Activated CD8-positive, alpha-beta memory T cell treated with anti-CD3 and anti-CD28 coated beads, Interleukin-2, amount 50 U/mL, for 4 hours (primary cell): Measurements from ENCODE around the gene RLF.
A peak's percentile ranks its signal among the peaks of the same experiment; 100 is the strongest.

Experiments
- DNase-seq: peaks from one replicate; pipeline ENCODE4 v3.0.0-alpha.2; 2020

RLF gene

DNA sequence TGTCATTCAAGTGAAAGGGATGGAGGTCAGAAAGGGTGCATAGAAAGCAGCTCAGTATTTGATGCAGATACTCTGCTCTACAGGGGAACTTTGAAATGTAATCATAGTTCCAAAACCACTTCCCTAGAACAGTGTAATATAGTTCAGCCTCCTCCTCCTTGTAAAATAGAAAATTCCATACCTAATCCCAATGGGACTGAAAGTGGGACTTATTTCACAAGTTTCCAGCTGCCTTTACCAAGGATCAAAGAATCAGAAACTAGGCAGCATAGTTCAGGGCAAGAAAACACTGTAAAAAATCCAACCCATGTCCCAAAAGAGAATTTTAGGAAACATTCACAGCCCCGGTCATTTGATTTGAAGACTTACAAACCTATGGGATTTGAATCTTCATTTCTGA, 78.4 kb downstream of the RLF start:
- DNase-seq = no peak

DNA sequence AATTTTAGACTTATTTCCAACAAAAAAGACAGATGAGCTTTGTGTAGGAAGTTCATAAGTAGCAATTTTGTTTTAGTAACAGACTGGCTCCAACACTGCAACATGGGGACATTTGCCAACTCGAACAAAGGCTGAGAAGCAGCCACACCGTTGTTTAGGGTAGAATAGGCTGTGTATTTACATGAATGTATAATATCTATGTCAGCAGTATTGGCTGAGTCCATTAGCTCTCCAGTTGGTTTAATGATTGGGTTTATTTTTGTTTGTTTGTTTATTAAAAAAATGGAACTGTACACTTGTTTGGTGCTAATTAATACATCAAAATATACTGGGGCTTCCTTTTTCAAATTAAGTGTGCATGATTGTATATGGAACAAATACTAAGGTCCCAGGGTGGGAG, 79.2 kb downstream of the RLF start:
- no peak for DNase-seq

DNA sequence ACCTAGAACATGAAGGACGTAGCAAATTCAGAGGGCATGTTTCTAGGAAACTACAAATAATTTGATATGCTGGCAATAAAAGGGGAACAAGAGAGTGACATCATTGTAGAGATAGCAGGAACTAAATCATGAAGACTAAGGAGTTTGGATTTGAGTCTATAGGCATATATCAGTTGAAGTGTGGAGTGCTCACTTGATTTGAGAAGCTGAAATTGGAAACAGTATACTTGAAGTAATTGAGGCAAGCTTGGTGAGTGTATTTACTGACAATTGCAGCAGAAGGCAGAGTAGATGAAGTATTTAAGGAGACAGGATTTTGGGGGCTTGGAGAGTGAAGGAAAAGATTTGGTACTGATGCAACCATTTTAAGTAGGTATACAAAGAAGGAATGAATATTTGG, 80.2 kb downstream of the RLF start:
- no peak for DNase-seq

DNA sequence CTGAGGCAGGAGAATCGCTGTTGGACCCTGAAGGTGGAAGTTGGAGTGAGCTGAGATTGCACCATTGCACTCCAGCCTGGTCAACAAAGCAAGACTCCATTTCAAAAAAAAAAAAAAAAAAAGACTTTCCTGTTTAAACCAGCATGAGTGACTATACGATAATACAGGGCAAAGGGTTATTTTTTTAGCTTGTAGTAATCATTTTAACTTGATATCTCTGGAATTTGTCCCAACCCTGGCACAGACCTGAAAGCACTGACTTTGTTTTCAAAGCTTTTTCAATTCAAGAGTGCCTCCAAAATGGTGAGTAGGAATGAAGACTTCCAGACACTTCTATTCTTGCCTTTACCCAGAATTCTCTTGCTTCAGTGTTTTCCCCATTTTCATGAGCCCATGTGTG, 82.2 kb downstream of the RLF start:
- no peak for DNase-seq

DNA sequence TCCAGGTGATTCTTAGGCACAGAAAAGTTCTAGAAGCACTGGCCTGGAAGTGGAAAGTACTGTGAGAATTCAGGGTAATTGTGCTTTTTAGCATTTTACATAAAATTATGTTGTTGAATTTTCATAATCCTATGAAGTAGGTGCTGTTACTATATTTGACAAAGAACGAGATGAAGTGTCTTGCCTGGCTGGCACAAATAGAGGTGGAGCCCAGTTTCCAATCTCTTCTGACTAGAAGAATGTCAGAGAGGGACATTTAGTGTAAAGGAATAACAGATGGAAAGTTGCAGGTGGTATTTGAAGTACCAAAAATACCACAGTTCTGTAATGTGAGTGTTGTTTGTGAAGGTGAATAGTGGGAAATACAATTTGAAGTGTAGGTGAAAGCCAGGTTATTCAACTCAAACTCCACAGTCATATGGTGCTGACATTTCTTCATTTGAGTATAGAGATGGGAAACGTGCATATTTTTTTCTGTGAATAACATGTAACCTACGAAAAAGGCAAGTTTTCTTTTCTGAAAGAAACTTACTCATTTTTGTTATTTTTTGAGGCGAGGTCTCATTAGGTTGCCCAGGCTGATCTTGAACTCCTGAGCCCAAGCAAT, 83.1 kb downstream of the RLF start:
- no peak for DNase-seq

DNA sequence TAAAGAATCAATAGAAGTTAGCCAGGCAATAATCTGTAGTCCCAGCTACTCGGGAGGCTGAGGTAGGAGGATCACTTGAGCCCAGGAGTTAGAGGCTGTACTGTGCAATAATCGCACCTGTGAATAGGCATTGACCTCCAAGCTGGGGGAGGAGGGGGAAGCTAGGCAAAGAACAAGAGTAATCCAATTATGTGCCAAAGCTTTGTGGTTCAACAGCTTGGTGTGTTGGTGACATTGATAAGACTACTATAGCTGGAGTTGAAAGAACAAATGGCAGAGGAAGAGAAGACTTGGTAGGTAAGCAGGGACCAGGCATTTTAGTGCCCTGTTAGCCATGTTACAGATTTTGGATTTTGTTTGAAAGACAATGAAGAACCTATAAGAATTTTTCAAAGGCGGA, 84.5 kb downstream of the RLF start:
- DNase-seq = no peak

DNA sequence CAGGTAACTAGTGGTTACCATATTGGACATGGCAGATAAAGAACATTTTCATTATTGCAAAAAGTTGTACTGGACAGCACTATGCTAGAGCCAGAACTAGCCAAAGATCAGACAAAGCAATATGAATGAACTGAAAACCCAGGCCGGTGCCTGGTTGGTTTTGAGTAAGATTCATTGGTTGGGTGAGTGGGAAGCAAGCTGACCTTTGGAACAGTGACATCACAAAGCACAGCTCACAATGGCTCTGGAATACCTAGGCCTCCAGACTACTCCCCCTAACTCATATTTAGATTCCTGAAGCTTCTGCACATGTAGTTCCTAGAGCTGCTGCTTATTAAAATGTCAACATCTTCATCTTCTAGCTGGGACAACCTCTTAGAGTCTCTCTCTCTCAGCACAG, 86.5 kb downstream of the RLF start, which contains the start of gene TMCO2:
Gene TMCO2 (plus strand): TSS at position 283 of the 400 bp plus-strand sequence. CDS start 57 bp downstream, at position 340.
- no peak for DNase-seq

DNA sequence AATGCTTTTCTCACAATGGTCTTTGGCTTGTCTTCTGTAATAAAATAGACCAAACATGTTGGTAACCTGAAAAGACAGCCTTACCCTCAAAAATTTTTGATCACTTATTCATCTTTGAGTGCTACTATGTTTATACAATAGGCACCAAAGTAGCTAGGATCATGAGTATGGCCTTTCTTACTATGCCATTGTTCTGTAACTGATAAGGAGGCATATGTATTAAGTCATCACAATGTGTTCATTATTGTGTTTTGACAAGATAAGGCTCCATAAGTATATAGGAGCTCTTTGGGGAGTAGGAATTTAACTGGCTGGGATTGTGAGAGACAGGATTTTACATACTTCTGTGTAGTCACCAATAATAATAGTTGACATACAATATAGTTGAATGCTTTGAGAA, 87.2 kb downstream of the RLF start:
- DNase-seq = no peak

DNA sequence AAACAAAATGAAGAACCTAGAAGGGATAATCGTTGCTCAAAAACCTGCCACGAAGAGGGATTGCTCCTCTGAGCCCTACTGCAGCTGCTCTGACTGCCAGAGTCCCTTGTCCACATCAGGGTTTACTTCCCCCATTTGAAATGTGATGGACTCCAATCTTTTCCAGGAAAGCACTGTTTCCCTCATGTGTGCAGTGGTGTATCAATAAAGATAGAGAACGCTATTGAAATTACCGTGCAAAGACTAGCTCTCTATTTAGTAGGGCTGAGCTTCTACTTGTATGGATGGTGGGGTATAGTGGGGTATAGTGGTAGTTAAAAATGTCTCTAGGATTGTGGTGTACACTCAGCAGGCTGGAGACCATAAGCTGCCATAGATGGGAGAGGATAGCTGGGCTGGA, 90.3 kb downstream of the RLF start:
- DNase-seq = no peak

DNA sequence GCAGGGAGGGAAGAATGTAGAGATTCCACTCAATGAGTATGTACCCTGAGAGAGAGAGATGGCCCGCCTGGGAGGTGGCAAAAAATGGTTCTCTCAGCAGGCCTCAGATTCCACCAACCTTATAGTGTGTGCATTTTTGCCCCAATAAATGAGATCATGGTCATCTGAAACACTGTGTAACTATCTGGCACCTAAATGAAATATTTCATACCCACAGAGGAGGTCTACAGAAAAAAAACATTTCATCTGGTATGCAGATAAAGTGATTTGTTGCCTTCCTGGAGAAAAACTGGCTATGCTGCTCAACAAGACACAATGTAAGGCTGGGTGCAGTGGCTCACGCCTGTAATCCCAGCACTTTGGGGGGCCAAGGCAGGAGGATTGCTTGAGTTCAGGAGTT, 91.4 kb downstream of the RLF start:
- DNase-seq = no peak

DNA sequence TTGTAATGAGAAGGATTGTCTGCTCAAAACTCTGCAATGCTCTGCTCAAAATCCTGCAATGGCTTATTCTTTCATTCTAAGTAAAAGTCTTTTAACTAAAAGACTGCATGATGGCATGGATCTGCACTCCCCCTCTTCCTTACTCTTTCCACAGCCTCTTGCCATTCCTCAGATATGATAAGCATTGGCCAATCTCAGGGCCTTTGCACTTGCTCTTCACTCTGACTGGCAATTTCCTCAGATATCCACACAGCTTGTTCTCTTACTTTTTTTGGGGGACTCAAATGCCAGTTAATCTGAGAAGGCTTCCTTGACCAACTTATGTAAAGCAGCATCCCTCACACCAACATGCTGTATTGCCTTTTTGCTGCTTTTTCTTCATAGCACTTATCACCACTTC, 94.0 kb downstream of the RLF start:
- no peak for DNase-seq

DNA sequence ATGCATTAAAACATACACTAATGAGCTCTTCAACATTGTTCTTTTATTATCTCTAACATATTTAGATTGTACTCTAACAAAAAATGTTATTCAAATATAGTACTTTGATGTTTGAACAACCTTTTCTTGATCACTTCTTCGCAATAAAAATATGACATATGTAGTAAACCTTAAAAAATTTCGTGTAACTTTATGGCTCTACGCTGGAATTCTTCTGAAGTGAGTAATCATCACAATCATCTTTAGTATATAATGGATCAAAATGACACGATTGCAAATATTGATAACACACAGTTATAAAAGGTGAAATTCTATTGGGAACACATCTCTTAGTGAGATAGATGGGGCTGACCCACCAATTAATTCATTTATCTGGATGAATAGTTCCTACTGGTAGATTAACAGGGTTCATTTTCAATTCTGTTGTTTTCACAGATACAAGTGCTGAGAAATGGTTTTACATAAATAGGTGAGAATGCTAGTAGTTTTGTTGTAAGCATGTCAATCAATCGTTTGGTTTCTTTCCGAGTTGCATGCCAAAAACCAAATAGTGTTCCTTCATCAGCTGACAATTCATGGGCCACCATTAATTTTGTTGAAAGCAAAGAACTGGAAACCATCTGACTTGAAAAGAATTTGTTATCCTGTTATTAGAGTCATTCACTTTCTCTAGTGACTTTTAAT, 95.4 kb downstream of the RLF start:
- no peak for DNase-seq

DNA sequence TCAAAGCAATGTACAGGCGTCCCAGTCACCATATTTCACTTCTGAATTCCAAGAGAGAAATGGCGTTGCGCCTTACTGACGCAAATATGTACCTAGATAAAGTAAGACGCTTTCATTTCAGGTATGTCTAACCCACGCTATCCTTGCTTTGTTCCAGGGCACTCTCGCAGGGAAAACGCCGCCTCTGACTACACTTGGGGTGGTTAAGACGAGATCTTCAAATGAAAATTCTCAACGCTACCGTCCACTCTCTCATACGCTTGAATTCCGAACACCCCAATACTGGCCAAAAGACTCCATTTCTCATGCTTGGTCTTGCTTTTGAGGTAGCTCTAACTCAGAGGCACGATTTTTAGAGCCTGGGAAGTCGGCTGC, 96.1 kb downstream of the RLF start:
- DNase-seq = no peak

DNA sequence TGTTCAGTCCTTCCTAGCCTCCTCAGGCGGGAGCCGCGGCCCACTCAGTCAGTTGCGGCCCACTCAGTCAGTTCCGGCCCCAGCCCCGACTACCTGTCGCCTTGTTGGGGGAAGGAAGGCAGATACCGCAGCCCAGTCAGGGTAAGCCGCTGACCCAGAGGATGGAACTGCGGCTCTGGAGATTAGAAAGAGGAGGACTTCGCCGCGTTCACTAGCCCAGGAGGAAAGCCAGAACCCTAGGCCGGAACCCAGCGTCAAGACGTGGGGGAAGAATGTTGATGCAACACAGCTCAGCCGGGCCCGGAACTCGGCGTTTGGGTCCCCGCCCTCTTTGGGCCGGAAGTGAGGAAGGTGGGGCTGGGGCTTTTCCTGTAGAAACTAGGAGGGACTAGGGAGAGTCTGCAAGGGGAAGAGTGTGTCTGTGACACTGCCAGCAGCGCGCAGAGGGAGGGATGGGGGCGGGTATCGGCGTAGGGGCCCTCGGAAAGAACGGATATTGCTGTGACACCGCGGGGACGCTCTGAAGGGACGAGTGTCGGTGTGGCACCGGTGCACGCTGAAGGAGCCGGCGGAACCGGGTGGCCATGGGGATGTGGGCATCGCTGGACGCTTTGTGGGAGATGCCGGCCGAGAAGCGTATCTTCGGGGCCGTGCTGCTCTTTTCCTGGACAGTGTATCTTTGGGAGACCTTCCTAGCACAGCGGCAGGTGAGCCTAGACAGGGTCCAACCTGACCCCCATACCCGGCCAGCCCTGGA, 96.7 kb downstream of the RLF start, which contains the start of gene ZMPSTE24:
Gene ZMPSTE24 (plus strand): TSS at position 549 of the 757 bp plus-strand sequence. CDS start 36 bp downstream, at position 585.
- peak; percentile 93 for DNase-seq

DNA sequence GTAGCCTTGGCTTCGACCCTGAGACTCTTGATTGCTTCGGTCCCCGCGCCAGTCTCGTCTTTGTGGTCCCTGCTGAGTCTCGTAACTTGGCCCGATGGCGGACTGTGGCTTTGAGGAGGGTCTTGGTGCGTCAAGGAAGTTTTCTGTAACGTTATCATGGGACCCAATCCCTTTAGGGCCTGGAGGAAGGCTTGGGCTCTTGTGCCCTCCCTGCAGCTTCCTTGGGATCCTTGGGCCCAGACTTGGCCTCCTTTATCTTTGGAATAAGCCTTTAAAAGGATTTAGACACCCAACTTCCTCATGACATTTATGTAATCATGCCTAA, 97.2 kb downstream of the RLF start:
- no peak for DNase-seq

DNA sequence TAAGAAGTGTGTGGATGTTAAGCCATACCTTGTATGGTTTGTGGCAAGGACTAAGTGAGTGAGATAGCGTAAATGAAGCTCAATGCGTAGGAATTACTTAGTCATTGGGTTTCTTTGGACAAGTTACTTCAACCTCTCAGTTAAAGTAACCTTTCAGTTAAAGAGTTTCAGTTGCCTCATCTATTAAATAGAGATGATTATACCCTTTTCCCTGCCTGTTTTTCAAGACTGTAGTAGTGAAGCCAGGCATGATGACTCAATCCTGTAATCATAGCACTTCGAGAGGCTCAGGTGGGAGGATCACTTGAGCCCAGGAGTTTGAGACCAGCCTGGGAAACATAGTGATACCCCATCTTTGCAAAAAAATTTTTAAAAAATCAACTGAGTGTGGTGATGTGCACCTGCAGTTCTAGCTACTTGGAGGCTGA, 103.2 kb downstream of the RLF start:
- DNase-seq = no peak

DNA sequence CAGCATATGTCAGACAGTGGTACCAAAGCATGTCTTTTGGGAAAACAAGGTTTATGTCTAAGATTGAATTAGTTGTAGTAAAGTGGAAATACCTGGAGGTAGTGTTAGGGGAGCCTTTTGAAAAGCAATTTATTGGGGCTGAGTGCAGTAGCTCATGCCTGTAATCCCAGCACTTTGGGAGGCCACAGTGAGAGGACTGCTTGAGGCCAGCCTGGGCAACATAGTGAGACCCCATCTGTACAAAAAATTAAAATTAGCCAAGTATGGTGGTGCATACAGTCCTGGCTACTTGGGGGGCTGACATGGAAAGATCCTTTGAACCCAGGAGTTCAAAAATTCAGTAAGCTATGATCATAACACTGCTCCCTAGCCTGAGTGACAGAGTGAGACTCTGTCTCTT, 104.1 kb downstream of the RLF start:
- DNase-seq = no peak

DNA sequence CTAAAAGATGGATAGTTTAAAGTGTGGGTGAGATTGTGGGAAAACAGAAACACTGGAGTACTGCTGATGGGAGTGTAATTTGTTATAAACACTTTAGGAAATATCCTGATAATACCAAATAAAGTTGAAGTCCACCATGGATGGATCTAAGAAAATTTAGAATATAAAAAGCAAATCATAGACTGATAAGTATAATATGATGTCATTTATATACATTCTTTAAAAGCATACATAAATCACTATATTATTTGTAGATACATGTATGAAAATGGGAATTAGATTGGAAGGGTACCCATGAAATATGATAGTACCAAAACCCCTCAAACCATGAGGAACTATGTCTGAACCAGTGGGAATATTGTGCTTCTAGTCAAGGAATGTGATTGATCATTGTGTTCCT, 104.7 kb downstream of the RLF start:
- no peak for DNase-seq

DNA sequence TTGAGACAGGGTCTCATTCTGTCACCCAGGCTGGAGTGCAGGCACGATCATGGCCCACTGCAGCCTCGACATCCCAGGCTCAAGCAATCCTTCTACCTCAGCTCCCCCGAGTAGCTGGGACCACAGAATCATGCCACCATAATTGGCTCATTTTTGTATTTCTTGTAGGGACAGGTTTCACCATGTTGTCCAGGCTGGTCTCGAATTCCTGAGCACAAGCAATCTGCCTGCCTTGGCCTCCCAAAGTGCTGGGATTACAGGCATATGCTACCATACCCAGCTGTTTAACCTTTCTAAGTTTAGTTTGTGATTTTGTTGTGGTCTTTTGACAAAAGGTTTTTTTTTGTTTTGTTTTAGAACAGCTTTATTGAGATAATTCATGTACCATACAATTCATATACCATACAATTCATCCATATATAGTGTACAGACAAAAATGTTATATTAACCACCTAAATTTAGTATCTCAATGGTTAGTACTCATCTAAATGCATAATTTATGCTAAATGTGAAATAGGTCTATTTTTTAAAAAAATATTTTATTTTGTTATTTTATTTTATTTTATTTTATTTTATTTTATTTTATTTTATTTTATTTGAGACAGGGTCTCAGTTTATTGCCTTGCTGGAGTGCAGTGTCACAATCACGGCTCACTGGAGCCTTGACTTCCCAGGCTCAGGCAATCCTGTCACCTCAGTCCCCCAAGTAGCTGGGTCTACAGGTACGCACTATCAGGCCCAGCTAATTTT, 105.8 kb downstream of the RLF start:
- no peak for DNase-seq

DNA sequence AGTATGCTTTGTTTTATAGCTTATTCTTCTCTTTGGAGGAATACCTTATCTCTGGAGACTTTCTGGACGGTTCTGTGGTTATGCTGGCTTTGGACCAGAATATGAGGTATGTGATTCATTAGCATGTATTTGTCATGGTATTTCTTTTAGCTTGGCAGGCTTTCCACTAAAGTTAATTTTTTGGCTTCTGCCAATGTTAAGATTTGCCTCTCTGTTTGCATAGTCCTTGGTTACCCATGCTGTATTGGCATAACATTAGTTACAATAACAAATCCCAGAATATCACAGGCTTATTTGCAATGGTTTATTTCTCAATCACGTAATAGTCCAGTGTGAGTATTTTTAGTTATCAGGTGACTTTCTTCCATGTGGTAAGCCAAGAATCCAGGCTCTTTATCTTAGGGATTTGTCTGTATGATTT, 106.6 kb downstream of the RLF start:
- DNase-seq = no peak

DNA sequence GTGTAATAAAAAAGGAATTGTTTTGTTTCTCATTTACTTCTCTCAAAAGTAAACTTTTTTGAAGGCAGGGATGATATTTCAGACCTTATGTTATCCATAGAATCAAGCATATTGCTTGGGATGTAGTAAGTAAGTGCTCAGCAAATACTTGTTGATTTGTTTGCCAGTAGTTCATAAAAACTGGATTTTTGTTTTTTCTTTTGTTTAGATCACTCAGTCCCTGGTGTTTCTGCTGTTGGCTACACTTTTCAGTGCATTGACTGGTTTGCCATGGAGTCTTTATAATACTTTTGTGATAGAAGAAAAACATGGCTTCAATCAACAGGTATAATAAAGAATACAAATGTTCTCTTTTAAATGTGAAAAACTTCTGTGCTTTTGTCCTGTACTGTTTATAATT, 107.0 kb downstream of the RLF start:
- DNase-seq = no peak

DNA sequence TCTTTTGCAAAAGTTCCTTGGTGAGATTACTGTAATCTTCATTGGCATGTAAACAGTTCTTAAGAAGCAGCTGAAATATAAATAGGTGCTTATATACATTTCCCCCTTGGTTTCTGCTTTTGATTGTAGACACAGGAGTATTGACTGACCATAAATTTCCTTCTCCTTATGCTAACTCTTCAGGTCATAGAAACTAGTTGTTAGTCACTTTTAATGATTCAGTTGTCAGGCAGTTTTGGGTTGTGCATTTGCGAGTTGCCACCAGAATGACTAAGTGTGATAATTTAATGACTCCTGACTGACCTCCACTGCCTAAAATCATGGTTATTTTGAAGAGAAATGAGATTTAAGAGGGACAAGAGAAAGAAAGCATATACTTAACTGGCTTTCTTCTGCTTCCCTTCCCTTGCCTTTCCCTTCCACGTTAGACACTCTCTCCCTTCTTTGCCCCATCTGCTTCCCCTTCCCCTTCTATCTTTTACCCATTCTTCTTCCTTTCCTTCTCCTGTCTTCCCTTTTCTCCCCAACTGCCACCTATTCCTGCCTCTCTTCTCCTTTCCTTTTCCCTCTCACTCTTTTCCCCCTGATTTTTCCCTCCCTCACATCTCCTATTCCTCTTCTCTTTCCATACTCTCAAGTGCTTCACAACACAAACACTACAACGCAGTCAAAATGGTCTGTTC, 109.1 kb downstream of the RLF start:
- DNase-seq = no peak

DNA sequence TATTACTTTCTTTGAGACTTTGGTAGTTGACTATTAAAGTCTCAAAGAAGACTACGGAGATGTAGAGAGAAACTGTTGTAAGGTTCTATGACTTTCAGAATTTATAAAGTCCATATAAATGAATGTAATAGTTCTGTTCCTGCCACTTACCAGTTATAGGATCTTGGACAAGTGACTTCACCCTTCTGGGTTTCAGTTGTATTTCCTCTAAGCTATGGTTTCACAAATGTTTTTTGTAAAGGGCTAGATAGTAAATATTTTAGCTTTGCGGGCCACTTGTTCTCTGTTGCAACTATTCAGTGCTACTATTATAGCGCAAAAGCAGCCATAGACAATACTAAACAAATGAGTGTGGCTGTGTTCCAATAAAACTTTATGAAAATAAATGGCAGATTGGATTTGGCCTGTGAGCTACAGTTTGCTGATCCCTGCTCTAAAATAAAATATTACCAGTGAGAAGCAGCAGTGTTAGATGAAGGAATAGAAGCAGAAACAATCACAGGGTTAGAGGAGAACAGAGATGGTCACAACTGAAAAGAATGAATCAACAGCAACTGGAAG, 111.5 kb downstream of the RLF start:
- DNase-seq = no peak
